ENCODE measurements around the gene ZNF777.
"Not testable (repeated sequence)": the region's sequence is repeated elsewhere in the genome, so short reads cannot be mapped to it uniquely, and the experiment has no call there.

ZNF777 gene

DNA sequence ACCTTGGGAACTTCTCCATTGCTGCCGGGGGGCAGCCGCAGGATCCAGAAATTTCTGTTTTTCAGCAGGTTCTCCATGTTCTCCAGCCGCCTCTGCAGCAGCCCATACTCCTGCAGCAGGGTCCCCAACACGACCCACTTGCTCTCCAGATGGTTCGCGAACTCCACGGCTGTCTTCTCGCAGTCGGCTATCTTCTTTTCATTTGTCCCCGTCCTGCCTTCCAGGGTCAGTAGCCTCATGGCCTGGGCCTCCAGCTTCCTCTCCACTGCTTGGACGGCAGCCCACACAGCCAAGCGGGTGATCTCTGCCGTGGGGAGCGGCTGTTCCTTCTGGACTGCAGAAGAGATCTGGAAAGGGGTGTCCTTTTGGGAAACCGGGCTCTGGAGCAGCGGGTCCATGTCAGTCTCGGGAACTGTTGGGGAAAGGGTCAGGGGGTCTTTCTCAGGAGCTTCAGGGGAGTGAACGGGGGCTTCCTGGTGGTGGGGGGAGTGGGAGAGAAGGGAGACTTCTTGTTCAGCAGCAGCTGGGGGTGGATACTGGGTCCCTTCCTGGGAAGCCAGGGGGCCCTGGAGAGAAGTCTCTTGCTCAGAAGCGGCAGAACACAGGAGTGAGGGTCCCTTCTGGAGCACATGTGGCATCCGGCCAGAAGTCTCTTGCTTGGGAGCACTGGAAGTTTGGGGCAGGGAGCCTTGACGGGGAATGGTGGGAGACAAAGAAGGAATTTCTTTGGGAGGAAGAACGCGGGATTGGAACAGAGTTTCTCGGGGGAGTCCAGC lies 5.5 kb downstream of the ZNF777 start:
- TF ChIP-seq, protein P1, sequence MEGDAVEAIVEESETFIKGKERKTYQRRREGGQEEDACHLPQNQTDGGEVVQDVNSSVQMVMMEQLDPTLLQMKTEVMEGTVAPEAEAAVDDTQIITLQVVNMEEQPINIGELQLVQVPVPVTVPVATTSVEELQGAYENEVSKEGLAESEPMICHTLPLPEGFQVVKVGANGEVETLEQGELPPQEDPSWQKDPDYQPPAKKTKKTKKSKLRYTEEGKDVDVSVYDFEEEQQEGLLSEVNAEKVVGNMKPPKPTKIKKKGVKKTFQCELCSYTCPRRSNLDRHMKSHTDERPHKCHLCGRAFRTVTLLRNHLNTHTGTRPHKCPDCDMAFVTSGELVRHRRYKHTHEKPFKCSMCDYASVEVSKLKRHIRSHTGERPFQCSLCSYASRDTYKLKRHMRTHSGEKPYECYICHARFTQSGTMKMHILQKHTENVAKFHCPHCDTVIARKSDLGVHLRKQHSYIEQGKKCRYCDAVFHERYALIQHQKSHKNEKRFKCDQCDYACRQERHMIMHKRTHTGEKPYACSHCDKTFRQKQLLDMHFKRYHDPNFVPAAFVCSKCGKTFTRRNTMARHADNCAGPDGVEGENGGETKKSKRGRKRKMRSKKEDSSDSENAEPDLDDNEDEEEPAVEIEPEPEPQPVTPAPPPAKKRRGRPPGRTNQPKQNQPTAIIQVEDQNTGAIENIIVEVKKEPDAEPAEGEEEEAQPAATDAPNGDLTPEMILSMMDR (IDR thresholded peaks at IDR 0.05; ENCODE audit: extremely low read depth, insufficient read depth, missing control alignments): no peak
- no peak for DNase-seq (ENCODE audit: low spot score)
- in situ Hi-C loops (cut with MboI; ENCODE audit: low pct_unique_long_range_greater_than_20kb, low sequenced_read_pairs, unreplicated experiment): no loop called here

DNA sequence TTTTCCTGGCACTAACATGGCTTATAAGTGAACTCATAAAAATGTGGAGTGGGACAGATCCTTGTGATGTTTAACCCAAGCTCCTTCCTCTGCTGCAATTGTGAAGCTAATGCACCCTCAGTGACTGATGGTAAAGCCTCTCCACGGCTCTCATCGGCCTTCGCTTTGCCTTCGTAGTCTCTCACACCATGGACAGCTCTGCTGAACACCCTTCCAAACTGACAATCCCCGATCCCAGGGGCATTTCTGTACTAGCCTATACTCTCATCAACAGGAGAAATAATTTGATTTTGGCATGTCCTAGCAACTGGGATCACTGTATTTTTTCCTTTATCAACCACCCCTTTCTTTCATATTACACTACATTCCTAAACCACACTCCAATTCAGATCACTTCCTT lies 6.1 kb downstream of the ZNF777 start:
- in situ Hi-C loops (cut with MboI; ENCODE audit: low pct_unique_long_range_greater_than_20kb, low sequenced_read_pairs, unreplicated experiment): no loop called here
- TF ChIP-seq, protein P1 (IDR thresholded peaks at IDR 0.05; ENCODE audit: extremely low read depth, insufficient read depth, missing control alignments): no peak
- DNase-seq (ENCODE audit: low spot score): no peak

DNA sequence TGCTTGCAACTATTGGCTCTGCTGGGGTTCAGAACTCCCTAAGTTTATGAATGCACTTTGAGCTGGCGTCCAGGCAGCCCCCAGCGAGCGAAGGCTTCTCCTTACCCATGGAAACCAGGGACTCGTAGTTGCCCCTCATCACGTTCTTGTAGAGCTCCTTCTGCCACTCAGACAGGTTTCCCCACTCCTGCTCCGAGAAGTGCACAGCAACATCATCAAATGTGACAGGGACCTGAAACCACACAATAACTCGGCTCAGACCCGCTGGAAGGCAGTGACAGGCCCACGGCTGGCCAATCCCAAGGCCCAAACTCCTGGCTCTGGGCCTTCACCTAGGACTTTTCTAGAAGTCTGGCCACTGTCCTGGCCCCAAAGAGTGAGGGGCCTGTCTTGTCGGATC lies 6.9 kb downstream of the ZNF777 start:
- TF ChIP-seq, protein P1 (IDR thresholded peaks at IDR 0.05; ENCODE audit: extremely low read depth, insufficient read depth, missing control alignments): no peak
- in situ Hi-C loops (cut with MboI; ENCODE audit: low pct_unique_long_range_greater_than_20kb, low sequenced_read_pairs, unreplicated experiment): no loop called here
- DNase-seq (ENCODE audit: low spot score): no peak

DNA sequence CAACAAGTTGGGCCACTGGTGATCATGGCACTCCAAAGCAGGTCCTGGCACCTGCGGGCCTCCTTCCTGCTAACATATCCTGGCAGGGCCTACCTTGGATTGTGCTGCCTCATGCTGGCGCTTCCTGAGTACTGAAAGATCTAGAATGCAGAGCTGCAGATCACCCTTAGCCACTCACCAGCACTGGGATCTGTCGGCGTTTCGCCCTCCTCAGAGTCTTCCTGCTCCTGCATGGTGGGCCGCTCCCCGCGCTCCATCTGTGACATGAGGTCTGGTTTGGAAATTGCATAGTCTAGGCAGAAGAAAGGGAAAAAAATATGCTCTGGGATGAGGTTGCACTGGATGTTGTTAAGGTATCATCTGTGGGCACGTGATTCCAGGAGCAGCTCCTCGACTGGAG lies 10.0 kb downstream of the ZNF777 start:
- in situ Hi-C loops (cut with MboI; ENCODE audit: low pct_unique_long_range_greater_than_20kb, low sequenced_read_pairs, unreplicated experiment): no loop called here
- TF ChIP-seq, protein P1 (IDR thresholded peaks at IDR 0.05; ENCODE audit: extremely low read depth, insufficient read depth, missing control alignments): no peak
- no peak for DNase-seq (ENCODE audit: low spot score)

DNA sequence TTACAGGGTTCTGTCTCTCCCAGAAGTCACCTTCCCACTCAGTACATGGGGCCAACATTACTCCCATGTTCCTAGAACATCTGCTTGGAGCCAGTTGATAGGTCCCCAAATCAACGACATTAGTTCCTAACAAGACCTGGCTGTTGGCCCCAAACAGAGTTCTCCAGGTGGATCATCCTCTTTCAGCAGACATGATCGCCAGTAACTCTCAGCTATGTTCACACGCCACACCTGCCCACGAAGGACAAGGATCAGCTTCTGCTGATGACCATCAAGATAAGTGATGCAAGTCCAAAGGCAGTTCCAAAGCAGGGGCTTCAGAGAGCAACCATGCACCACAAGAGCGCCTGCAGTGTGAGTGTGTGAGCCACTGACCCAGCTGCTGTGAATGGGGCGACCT lies 11.0 kb downstream of the ZNF777 start:
- TF ChIP-seq, protein P1 (IDR thresholded peaks at IDR 0.05; ENCODE audit: extremely low read depth, insufficient read depth, missing control alignments): no peak
- in situ Hi-C loops (cut with MboI; ENCODE audit: low pct_unique_long_range_greater_than_20kb, low sequenced_read_pairs, unreplicated experiment): no loop called here
- DNase-seq (ENCODE audit: low spot score): no peak

DNA sequence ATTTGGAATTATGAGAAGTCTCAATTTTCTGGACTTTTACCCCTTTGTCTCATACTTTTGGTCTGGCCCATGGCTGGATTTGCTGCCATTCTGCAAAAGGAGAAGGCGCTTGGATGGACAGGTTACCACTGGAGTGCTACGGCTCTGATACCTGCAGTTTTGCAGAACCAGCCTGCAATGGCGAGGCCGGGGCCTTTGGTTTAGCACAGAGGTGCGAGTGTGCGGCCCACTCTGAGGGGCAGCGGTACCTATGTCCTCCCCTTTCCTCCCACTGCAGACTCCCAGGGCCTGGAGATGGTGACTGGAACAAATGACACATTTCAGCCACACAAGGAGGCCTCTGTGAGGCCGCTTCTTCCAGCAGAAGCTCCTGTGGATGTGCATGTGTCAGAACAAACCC lies 11.9 kb downstream of the ZNF777 start:
- DNase-seq (ENCODE audit: low spot score): no peak
- in situ Hi-C loops (cut with MboI; ENCODE audit: low pct_unique_long_range_greater_than_20kb, low sequenced_read_pairs, unreplicated experiment): no loop called here
- TF ChIP-seq, protein P1 (IDR thresholded peaks at IDR 0.05; ENCODE audit: extremely low read depth, insufficient read depth, missing control alignments): no peak

DNA sequence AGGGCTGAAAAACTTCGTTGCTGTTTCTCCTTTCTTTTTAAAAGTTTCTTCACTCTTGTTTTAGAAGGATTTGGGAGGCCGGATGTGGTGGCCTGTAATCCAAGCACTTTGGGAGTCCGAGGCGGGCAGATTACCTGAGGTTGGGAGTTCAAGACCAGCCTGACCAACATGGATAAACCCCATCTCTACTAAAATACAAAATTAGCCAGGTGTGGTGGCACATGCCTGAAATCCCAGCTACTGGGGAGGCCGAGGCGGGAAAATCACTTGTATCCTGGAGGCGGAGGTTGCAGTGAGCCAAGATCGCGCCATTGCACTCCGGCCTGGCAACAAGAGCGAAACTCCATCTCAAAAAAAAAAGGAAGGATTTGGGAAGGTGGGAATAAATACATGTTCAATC lies 14.8 kb downstream of the ZNF777 start:
- DNase-seq (ENCODE audit: low spot score); in situ Hi-C loops (cut with MboI; ENCODE audit: low pct_unique_long_range_greater_than_20kb, low sequenced_read_pairs, unreplicated experiment): not testable (repeated sequence)

Measured in GM13977 (cell line).